ENCODE data around the gene FAM32A. TPM values are rescaled to one million over a fixed set of nuclear protein-coding genes. Genes with fewer than 3 reads are reported as not detected.

FAM32A gene
- polyA plus RNA-seq, 1 experiment: 156 TPM

- Histone ChIP-seq H3K4me3 (ENCODE audit: low read depth, low read length) (no peak overlapping the region), H3K36me3 (ENCODE audit: control insufficient read depth, insufficient read depth, low read length) (peaks cover 40% of the 10 kb centered on the region), H3K27me3 (ENCODE audit: control insufficient read depth, insufficient read depth, low read length) (no peaks in the 10 kb centered on the region)
- no peak for TF ChIP-seq CTCF (IDR thresholded peaks at IDR 0.05; ENCODE audit: insufficient read depth, low read depth, low read length)
- ChIA-PET POLR2A (no interaction called here), CTCF (interaction anchor here (1.1 kb wide), 1 partner anchor 159 kb away, joined by 3 read pairs; no protein-coding TSS in a partner anchor)
- no peak for DNase-seq (ENCODE audit: low read depth)
Observed at GRCh38 chr19:16224293-16225045, 39.3 kb downstream of the FAM32A start.

- Histone ChIP-seq H3K4me3 (ENCODE audit: low read depth, low read length) (no peak overlapping the region), H3K36me3 (ENCODE audit: control insufficient read depth, insufficient read depth, low read length) (peaks cover 41% of the 10 kb centered on the region), H3K27me3 (ENCODE audit: control insufficient read depth, insufficient read depth, low read length) (no peaks in the 10 kb centered on the region)
- CTCF ChIA-PET: interaction anchor here (2.3 kb wide), 1 partner anchor 21 kb away, joined by 5 read pairs; no protein-coding TSS in a partner anchor
- POLR2A ChIA-PET: no interaction called here
- no peak for DNase-seq (ENCODE audit: low read depth)
- TF ChIP-seq CTCF (IDR thresholded peaks at IDR 0.05; ENCODE audit: insufficient read depth, low read depth, low read length): no peak
Observed at GRCh38 chr19:16225279-16226183, 40.3 kb downstream of the FAM32A start.

GRCh38 chr19:16226184-16226591, 41.0 kb downstream of the FAM32A start:
- no peak overlapping the region for H3K4me3 ChIP-seq (ENCODE audit: low read depth, low read length)
- H3K27me3 ChIP-seq (ENCODE audit: control insufficient read depth, insufficient read depth, low read length): no peaks in the 10 kb centered on the region
- ChIA-PET POLR2A (no interaction called here), CTCF (interaction anchor here (2.3 kb wide), 1 partner anchor 21 kb away, joined by 5 read pairs; no protein-coding TSS in a partner anchor)
- no peak for DNase-seq (ENCODE audit: low read depth)
- H3K36me3 ChIP-seq (ENCODE audit: control insufficient read depth, insufficient read depth, low read length): peaks cover 41% of the 10 kb centered on the region
- TF ChIP-seq CTCF (IDR thresholded peaks at IDR 0.05; ENCODE audit: insufficient read depth, low read depth, low read length): no peak

- POLR2A ChIA-PET: no interaction called here
- CTCF ChIA-PET: interaction anchor here (2.3 kb wide), 1 partner anchor 20 kb away, joined by 5 read pairs; no protein-coding TSS in a partner anchor
Observed at GRCh38 chr19:16226878-16227836, 41.9 kb downstream of the FAM32A start.

More at GRCh38 chr19:16226878-16227836, 41.9 kb downstream of the FAM32A start:
- Histone ChIP-seq H3K36me3 (ENCODE audit: control insufficient read depth, insufficient read depth, low read length) (peaks cover 45% of the 10 kb centered on the region), H3K27me3 (ENCODE audit: control insufficient read depth, insufficient read depth, low read length) (no peaks in the 10 kb centered on the region), H3K4me3 (ENCODE audit: low read depth, low read length) (no peak overlapping the region)
- DNase-seq (ENCODE audit: low read depth): no peak
- no peak for TF ChIP-seq CTCF (IDR thresholded peaks at IDR 0.05; ENCODE audit: insufficient read depth, low read depth, low read length)

Data from BJ (cell line).